Trophoblast cell (in vitro differentiated cells and primary cell): ENCODE data around the gene HSBP1.

ENCODE experiments used
- DNase-seq, 2 donors: peaks; one replicate each; pipeline ENCODE4 v3.0.0-alpha.2; 2016
- H2AFZ ChIP-seq: 2 replicates; pipeline ENCODE4 v1.6.1; 2013; ENCODE audit warnings: low read length, moderate library complexity, mild to moderate bottlenecking; ENCODE audit not compliant: insufficient read depth, poor library complexity
- H2AK5ac ChIP-seq: 2 replicates; pipeline ENCODE4 v1.6.1; 2013; ENCODE audit warnings: mild to moderate bottlenecking, low read length
- H2BK120ac ChIP-seq: 2 replicates; pipeline ENCODE4 v1.6.1; 2013; ENCODE audit warnings: low read length, mild to moderate bottlenecking, moderate library complexity; ENCODE audit not compliant: insufficient read depth, poor library complexity
- H2BK12ac ChIP-seq: 2 replicates; pipeline ENCODE4 v1.6.1; 2013; ENCODE audit warnings: mild to moderate bottlenecking, low read length, moderate library complexity
- H2BK5ac ChIP-seq: 2 replicates; pipeline ENCODE4 v1.6.1; 2013; ENCODE audit warnings: low read length, low read depth, moderate library complexity, mild to moderate bottlenecking; ENCODE audit not compliant: poor library complexity
- H3K14ac ChIP-seq: 2 replicates; pipeline ENCODE4 v1.6.1; 2013; ENCODE audit warnings: mild to moderate bottlenecking, low read length
- H3K18ac ChIP-seq: 2 replicates; pipeline ENCODE4 v1.6.1; 2013; ENCODE audit warnings: mild to moderate bottlenecking, low read length
- H3K23ac ChIP-seq: 2 replicates; pipeline ENCODE4 v1.6.1; 2013; ENCODE audit warnings: low read length
- H3K27ac ChIP-seq: 2 replicates; pipeline ENCODE4 v1.5.1; 2013; ENCODE audit warnings: low read depth, mild to moderate bottlenecking, inconsistent platforms, low read length, moderate library complexity
- H3K27me3 ChIP-seq: 2 replicates; pipeline ENCODE4 v1.6.1; 2013; ENCODE audit warnings: inconsistent platforms, mild to moderate bottlenecking, low read length, moderate library complexity; ENCODE audit not compliant: insufficient read depth
- H3K36me3 ChIP-seq, 2 experiments: 1 replicate in 1 of 2; 2 replicates in 1 of 2; pipeline ENCODE4 v1.6.1; 2013; ENCODE audit warnings: low read length in 2 of 2, mild to moderate bottlenecking in 2 of 2, moderate library complexity in 1 of 2; ENCODE audit not compliant: insufficient read depth in 2 of 2, control insufficient read depth in 1 of 2
- H3K4ac ChIP-seq: 2 replicates; pipeline ENCODE4 v1.6.1; 2013; ENCODE audit warnings: low read depth, mild to moderate bottlenecking, low read length, moderate library complexity
- H3K4me1 ChIP-seq, 2 experiments: 1 replicate in 1 of 2; 2 replicates in 1 of 2; pipeline ENCODE4 v1.6.1; 2013; ENCODE audit warnings: low read length in 2 of 2, mild to moderate bottlenecking in 2 of 2, moderate library complexity in 1 of 2; ENCODE audit not compliant: insufficient read depth in 2 of 2, control insufficient read depth in 1 of 2
- H3K4me2 ChIP-seq: 2 replicates; pipeline ENCODE4 v1.6.1; 2013; ENCODE audit warnings: inconsistent platforms, mild to moderate bottlenecking, low read length, moderate library complexity
- H3K4me3 ChIP-seq: 2 replicates; pipeline ENCODE4 v1.5.1; 2013; ENCODE audit warnings: mild to moderate bottlenecking, low read depth, low read length, inconsistent platforms
- H3K79me1 ChIP-seq: one replicate; pipeline ENCODE4 v1.6.1; 2013; ENCODE audit warnings: low read length
- H3K79me2 ChIP-seq: 2 replicates; pipeline ENCODE4 v1.6.1; 2013; ENCODE audit warnings: low read length, mild to moderate bottlenecking; ENCODE audit not compliant: control insufficient read depth, insufficient read depth, poor library complexity
- H3K9ac ChIP-seq: 2 replicates; pipeline ENCODE4 v1.6.1; 2013; ENCODE audit warnings: mild to moderate bottlenecking, low read length
- H3K9me3 ChIP-seq: 2 replicates; pipeline ENCODE4 v1.6.1; 2013; ENCODE audit warnings: low read depth, mild to moderate bottlenecking, control low read depth, inconsistent platforms, low read length; ENCODE audit not compliant: insufficient read depth
- H4K12ac ChIP-seq: 2 replicates; pipeline ENCODE4 v1.6.1; 2013; ENCODE audit warnings: low read depth, mild to moderate bottlenecking, low read length, moderate library complexity
- H4K8ac ChIP-seq: 2 replicates; pipeline ENCODE4 v1.6.1; 2013; ENCODE audit warnings: low read depth, mild to moderate bottlenecking, low read length, moderate library complexity
- H4K91ac ChIP-seq: one replicate; pipeline ENCODE4 v1.6.1; 2013; ENCODE audit warnings: low read depth, mild to moderate bottlenecking, low read length, moderate library complexity
- WGBS: extraction: QIAGEN DNeasy Blood & Tissue Kit; methylation state at CpG from one replicate; pipeline ENCODE4 v1.1.7; 2013; ENCODE audit warnings: missing lambda C conversion rate; ENCODE audit not compliant: insufficient read length, insufficient coverage; ENCODE audit errors: extremely low coverage; 5-methylcytosine and 5-hydroxymethylcytosine counted together

The HSBP1 gene

DNA sequence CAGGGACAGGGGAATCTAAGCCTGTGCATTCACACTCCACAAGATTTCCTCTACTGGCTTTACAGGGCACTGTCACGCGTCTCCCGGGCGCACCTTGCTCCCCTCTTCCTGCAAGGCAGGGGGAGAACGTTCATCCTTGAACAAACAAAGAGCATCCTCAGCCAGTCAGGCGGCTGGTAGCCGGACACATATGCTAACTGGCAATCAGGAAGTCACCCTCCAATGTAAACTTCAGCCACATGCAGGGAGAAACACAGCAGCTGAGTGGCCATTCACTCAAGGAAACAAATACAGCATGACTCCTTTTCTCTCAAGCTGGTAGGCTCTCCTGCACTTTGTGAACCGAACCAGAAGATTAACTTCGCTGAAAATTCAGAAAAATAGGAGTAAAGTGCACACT is 10.8 kb upstream of the HSBP1 start:
- Histone ChIP-seq H4K12ac (no peak overlapping the region), H3K27ac (no peak overlapping the region), H2BK12ac (no peak overlapping the region), H4K91ac (no peak overlapping the region), H2BK120ac (no peak overlapping the region), H3K27me3 (no peaks in the 10 kb centered on the region), H3K36me3 (no peaks in the 10 kb centered on the region), H4K8ac (no peak overlapping the region), H2AK5ac (no peak overlapping the region), H3K18ac (no peak overlapping the region), H3K14ac (no peak overlapping the region), H3K79me1 (no peaks in the 10 kb centered on the region), H3K4ac (no peak overlapping the region), H3K79me2 (no peaks in the 10 kb centered on the region), H3K23ac (no peak overlapping the region), H3K9me3 (peaks cover 1% of the 10 kb centered on the region), H3K4me2 (no peak overlapping the region), H3K4me1 (peaks cover under 1 to 1% of the 10 kb centered on the region in 2 experiments), H2BK5ac (no peak overlapping the region), H2AFZ (no peak overlapping the region), H3K9ac (no peak overlapping the region), H3K4me3 (no peak overlapping the region)
- WGBS = no CpG with 5 or more reads among the region's 9 CpGs
- no peak for DNase-seq

- Histone ChIP-seq H3K79me1 (no peaks in the 10 kb centered on the region), H4K8ac (no peak overlapping the region), H3K4me1 (peaks cover 3 to 4% of the 10 kb centered on the region in 2 experiments), H2AK5ac (no peak overlapping the region), H3K79me2 (no peaks in the 10 kb centered on the region), H3K36me3 (no peaks in the 10 kb centered on the region), H3K9me3 (no peaks in the 10 kb centered on the region), H3K23ac (no peak overlapping the region), H3K4me3 (no peak overlapping the region), H2AFZ (no peak overlapping the region), H3K27ac (no peak overlapping the region), H2BK12ac (no peak overlapping the region), H3K14ac (no peak overlapping the region), H3K27me3 (no peaks in the 10 kb centered on the region), H4K91ac (no peak overlapping the region), H3K4ac (no peak overlapping the region), H3K9ac (no peak overlapping the region), H4K12ac (no peak overlapping the region), H3K18ac (no peak overlapping the region), H2BK120ac (no peak overlapping the region), H3K4me2 (no peak overlapping the region), H2BK5ac (no peak overlapping the region)
- DNase-seq = peak in 1 of 2 donors; percentile 28
- WGBS = no CpG with 5 or more reads among the region's 1 CpG
Observed at GRCh38 chr16:83799336-83799735, 8.4 kb upstream of the HSBP1 start.

DNA sequence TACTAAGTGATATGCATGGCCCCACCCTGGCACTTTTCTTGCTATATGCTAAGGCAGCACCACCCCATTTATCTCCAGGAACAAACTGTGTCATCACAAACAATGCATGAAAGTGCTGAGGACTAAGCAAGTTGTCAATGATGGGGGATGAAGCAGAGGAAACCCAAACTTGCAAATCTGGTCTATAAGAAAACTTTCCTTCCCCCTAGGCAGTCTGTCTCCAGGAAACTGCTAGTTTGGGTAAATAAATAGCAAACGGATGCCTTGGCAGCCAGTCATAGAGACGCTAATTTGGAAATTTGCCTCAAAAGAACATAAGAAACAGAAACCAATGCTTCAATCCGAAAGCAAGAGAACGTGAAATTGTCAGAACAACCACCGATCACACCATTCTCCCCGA is 5.6 kb upstream of the HSBP1 start:
- H3K23ac ChIP-seq = no peak overlapping the region
- peaks cover 3 to 4% of the 10 kb centered on the region in 2 experiments for H3K4me1 ChIP-seq
- no peaks in the 10 kb centered on the region for H3K79me2 ChIP-seq
- H3K4me3 ChIP-seq = no peak overlapping the region
- no peaks in the 10 kb centered on the region for H3K79me1 ChIP-seq
- no peak overlapping the region for H4K8ac ChIP-seq
- H2BK5ac ChIP-seq = no peak overlapping the region
- WGBS = no CpG with 5 or more reads among the region's 6 CpGs
- H2BK120ac ChIP-seq = no peak overlapping the region
- no peak overlapping the region for H2AK5ac ChIP-seq
- no peak overlapping the region for H3K14ac ChIP-seq
- no peak overlapping the region for H3K9ac ChIP-seq
- no peak overlapping the region for H2BK12ac ChIP-seq
- H3K27ac ChIP-seq = no peak overlapping the region
- no peaks in the 10 kb centered on the region for H3K27me3 ChIP-seq
- H4K91ac ChIP-seq = no peak overlapping the region
- H3K36me3 ChIP-seq = no peaks in the 10 kb centered on the region
- H3K4ac ChIP-seq = no peak overlapping the region
- H3K4me2 ChIP-seq = peak overlapping the region; percentile 42
- H2AFZ ChIP-seq = no peak overlapping the region
- H3K9me3 ChIP-seq = no peaks in the 10 kb centered on the region
- no peak overlapping the region for H3K18ac ChIP-seq
- DNase-seq = peak; percentile 88 to 98
- no peak overlapping the region for H4K12ac ChIP-seq

DNA sequence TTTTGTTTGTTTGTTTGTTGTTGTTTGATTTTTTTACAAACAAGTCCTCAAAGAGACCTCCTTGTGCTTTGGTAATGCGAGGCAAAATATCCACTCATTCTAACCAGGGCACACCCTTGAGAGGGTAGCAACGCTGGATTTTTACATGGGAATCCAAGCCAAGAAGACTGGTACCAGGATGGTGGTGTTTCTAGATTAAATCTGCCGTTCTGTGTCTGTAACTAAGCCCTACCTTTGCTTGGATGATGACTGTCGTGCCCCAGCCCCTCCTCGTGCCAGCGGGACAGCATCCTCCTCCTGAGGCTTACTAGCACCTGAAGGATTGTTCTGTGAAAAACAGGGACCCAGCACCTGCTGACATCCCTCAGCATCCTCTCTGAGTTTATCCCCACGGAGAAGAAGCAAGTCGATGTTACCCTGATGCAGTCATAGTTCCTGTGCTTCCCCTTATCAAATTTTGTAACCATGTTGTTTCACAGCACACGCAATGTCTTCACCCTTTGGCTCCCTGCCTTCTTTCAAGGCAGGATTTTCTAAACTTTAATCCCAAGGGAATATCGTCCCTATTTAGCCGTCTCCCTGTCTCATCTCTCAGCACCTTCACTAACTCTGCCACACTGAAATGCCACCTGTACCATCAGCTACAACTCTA is 5.1 kb upstream of the HSBP1 start:
- Histone ChIP-seq H3K9ac (no peak overlapping the region), H3K4me1 (peaks cover 3 to 4% of the 10 kb centered on the region in 2 experiments), H3K4me2 (no peak overlapping the region), H3K4ac (no peak overlapping the region), H4K12ac (no peak overlapping the region), H2BK5ac (no peak overlapping the region), H3K36me3 (no peaks in the 10 kb centered on the region), H4K8ac (no peak overlapping the region), H3K14ac (no peak overlapping the region), H3K27me3 (no peaks in the 10 kb centered on the region), H2BK120ac (no peak overlapping the region), H3K4me3 (no peak overlapping the region), H3K27ac (no peak overlapping the region), H3K18ac (no peak overlapping the region), H3K79me2 (no peaks in the 10 kb centered on the region), H2AK5ac (no peak overlapping the region), H2AFZ (no peak overlapping the region), H2BK12ac (no peak overlapping the region), H3K9me3 (no peaks in the 10 kb centered on the region), H3K23ac (no peak overlapping the region), H4K91ac (no peak overlapping the region), H3K79me1 (no peaks in the 10 kb centered on the region)
- DNase-seq = peak; percentile 86 to 95
- WGBS = no CpG with 5 or more reads among the region's 11 CpGs
